PFSK-1 (cell line): ENCODE data around the gene CAP1.

Source experiments
- POLR2AphosphoS5 ChIP-seq: IDR thresholded peaks from 2 replicates; pipeline ENCODE4 v1.6.1; 2012; ENCODE audit warnings: low read depth, mild to moderate bottlenecking, control low read depth, low read length, moderate library complexity
- TAF1 ChIP-seq: IDR thresholded peaks from 2 replicates; pipeline ENCODE4 v1.6.1; 2012; ENCODE audit warnings: low read length, control low read depth, borderline replicate concordance; ENCODE audit not compliant: insufficient read depth
- TF ChIP-seq, protein P1 (sequence below), 2 experiments: IDR thresholded peaks; 2 replicates each; pipeline versions ENCODE4 v1.6.1 to v1.8.0; 2011 to 2012; ENCODE audit warnings: low read depth in 2 of 2, low read length in 2 of 2, control low read depth in 1 of 2, inconsistent platforms in 1 of 2, mild to moderate bottlenecking in 1 of 2, moderate library complexity in 1 of 2; ENCODE audit not compliant: insufficient read depth in 1 of 2

DNA sequence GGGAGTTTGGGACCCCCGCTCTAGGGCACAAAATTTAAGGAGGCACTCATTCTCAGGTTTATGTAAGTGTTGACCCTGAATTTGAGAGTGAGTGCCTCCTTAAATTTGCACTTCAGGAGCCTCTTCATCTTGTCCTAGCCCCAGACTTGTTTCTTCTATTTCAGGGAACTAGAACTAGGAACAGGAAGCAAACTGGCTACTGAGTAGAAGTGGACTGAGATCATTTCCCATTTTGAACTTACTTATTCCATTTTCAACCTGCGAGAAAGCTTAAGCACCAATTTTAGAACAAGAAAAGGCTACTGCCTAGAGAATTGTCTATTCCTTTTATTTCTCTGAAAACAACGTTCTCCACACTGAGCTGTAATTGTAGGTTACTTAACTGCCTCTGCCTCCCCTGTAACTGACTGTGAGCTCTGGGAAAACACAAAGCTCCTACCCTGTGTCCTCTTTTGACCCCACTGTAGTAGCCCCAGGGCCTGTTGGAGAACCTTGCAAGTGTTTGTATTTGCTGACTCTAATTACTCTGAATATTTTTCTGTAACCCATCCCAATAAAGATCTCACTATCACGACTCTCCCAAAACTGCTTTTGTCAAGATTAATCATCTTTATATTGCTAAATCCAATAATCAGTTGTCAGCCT, 54.1 kb downstream of the CAP1 start:
- TF ChIP-seq, protein P1, sequence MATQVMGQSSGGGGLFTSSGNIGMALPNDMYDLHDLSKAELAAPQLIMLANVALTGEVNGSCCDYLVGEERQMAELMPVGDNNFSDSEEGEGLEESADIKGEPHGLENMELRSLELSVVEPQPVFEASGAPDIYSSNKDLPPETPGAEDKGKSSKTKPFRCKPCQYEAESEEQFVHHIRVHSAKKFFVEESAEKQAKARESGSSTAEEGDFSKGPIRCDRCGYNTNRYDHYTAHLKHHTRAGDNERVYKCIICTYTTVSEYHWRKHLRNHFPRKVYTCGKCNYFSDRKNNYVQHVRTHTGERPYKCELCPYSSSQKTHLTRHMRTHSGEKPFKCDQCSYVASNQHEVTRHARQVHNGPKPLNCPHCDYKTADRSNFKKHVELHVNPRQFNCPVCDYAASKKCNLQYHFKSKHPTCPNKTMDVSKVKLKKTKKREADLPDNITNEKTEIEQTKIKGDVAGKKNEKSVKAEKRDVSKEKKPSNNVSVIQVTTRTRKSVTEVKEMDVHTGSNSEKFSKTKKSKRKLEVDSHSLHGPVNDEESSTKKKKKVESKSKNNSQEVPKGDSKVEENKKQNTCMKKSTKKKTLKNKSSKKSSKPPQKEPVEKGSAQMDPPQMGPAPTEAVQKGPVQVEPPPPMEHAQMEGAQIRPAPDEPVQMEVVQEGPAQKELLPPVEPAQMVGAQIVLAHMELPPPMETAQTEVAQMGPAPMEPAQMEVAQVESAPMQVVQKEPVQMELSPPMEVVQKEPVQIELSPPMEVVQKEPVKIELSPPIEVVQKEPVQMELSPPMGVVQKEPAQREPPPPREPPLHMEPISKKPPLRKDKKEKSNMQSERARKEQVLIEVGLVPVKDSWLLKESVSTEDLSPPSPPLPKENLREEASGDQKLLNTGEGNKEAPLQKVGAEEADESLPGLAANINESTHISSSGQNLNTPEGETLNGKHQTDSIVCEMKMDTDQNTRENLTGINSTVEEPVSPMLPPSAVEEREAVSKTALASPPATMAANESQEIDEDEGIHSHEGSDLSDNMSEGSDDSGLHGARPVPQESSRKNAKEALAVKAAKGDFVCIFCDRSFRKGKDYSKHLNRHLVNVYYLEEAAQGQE (IDR thresholded peaks at IDR 0.05; ENCODE audit: insufficient read depth in 1 of 2, low read depth in 2 of 2, low read length in 2 of 2) = no peak
- TF ChIP-seq POLR2AphosphoS5 (no peak), TAF1 (no peak)
